NOMO-1 (cell line): Measurements from ENCODE around the gene CASP9.
A peak's percentile ranks its signal among the peaks of the same experiment; 100 is the strongest.
"Not testable (repeated sequence)": the region's sequence is repeated elsewhere in the genome, so short reads cannot be mapped to it uniquely, and the experiment has no call there.

Experiments used
- DNase-seq, 2 experiments: peaks; one replicate each; lab custom pipeline; 2025; ENCODE audit not compliant: unreplicated experiment in 2 of 2; lab: John Stamatoyannopoulos, UW

The CASP9 gene

DNA sequence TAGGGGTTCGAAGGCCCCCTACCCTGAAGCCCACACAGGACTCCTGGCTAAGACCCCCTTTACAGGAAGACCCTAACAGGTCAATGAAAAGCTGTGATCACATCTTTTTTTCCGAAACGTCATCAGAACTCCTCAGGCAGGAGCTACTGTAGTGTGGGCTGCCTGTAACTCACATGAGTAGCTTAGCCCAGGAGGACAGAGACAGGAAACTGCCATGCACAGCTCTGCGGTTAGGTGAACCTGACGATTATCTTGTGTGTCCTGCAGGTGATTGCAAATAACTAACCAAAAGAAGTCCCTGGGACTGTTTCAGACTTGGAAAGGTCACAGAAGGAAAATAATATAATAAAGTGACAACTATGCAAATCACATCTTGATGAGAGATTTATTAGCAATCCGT, 52.3 kb downstream of the CASP9 start:
- DNase-seq: not testable (repeated sequence)

DNA sequence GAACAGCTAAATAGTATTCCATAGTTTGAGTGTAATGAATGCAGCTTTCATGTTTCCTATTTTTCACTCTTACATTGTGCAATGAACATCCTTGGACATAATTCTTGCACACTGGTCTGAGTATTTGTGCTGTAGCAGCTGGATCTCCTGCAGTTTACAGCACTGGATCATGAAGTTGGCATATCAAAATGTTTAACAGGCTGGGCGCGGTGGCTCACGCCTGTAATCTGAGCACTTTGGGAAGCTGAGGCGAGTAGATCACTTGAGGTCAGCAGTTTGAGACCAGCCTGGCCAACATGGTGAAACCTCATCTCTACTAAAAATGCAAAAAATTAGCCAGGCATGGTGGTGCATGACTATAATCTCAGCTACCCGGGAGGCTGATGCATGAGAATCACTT, 52.9 kb downstream of the CASP9 start:
- DNase-seq: not testable (repeated sequence)

DNA sequence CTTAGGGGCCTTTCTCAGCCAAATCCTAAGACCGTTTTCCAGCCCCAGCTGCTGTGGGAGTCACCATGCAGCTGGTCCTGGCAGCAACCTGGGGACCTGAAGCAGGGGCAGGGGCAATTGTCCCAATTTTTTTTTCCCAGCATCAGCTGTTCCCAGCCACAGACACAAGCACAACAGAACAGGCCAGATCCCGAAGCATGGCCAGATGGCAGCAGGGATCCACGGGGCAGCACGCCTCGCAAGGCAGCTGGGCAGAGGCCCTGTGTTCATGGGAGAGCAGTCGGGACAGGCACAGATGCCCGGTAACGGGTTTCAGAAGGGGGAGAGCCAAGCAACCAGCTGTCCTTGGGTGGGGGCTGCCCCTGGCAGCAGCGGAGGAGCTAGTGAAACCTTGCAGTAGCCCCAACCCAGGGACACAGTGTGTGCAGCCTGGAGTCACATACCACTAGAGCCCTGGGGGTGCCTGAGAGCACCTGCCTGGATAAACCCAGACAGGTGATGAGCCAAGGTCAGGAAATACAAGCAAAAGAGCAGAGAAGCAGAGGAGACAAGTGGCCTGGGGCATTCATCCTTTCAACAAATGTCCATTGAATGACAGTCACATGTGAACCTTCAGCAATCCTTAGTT, 54.1 kb downstream of the CASP9 start:
- not testable (repeated sequence) for DNase-seq

DNA sequence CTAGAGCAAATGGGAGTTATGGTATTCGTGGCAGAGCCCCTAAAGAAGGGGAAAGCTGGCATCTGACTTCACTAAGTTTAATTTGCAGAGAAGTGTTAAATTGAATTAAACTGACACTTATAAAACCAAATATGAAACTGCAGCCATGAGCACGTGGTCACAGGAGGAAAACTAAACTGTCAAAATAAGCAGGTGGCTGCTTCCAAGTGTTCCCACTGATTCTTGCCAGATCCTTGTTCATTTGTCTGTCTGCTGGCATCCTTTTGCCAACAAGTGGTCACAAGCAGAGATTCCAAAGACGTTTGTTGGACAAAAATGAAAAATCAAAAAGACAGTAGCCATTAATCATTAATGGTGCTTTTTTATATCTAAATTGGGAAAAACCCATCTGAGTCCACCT, 54.7 kb downstream of the CASP9 start:
- DNase-seq: no peak

DNA sequence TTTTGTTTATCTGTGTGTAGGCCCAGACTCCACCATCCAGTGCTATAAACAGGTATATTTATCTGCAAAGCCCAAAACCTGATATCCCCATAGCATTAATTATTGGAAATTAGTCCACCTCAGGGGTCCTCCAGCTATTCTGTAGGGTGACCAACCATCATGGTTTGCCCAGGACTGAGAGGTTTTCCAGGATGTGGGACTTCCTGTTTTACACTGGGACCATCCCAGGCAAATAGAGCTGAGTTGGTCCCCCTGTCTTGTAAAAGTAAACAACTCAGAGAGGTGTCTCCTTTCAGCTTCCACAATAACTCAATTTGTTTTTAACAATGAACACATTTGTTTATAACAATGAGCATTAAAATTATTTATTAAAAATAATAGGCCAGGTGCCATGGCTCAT, 55.9 kb downstream of the CASP9 start:
- DNase-seq: no peak

DNA sequence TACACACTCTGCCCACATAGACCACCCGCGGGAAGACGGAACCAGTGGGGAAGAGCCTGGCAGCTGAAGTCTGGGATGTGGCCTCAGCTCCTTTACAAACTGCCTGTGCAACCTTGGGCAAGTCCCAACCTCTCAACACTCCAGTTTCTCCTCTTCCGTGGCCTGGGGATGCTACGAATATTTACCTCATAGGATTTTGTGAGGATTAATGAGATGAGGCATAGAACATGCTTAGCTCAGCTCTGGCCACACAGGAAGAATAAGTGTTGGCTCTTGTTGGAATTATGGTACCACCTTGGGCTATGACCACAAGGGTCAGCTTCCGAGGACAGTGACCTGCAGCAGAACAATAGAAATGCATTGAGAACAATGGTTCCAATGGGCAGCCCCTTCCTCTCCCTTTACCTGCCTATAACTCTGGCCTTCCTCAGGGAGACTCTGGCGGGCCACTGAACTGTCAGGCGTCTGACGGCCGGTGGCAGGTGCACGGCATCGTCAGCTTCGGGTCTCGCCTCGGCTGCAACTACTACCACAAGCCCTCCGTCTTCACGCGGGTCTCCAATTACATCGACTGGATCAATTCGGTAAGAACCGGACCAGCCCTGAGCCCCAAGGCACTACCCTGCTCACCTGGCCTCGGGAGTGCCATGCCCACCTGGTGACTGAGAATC, 56.9 kb downstream of the CASP9 start:
- not testable (repeated sequence) for DNase-seq

DNA sequence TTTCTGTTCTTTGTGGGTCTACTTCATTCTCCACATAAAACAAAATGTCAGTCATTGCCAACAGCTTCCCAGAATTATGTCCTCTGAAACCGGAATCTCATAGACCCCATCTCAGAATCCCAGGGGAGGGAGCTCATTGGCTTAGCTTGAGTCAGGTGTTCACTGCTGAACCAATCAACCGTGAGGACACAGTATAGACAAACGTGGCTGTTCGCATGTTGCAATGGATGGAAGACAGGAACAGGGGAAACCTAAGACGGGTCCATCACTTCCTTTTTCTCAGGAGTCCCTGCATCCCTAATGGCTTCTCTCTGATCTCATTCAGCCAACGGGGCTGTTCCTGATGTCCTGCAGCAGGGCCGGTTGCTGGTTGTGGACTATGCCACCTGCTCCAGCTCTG, 58.3 kb downstream of the CASP9 start:
- peak in 1 of 2 experiments; percentile 15 for DNase-seq

DNA sequence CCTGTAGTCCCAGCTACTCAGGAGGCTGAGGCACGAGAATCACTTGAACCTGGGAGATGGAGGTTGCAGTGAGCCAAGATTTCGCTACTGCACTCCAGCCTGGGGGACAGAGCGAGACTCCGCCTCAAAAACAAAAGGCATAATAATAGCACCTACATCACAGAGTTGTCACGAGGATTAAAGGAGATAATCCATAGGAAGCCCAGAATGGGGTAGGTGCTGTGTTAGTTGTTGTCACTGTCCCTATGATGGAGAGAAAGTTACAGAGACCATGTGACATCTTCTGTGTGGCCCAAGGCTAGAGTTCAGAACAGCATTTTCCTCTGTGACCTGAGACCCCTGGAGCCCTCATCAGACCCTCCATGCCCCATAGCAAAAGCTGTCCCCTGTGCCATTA, 60.1 kb downstream of the CASP9 start:
- not testable (repeated sequence) for DNase-seq

DNA sequence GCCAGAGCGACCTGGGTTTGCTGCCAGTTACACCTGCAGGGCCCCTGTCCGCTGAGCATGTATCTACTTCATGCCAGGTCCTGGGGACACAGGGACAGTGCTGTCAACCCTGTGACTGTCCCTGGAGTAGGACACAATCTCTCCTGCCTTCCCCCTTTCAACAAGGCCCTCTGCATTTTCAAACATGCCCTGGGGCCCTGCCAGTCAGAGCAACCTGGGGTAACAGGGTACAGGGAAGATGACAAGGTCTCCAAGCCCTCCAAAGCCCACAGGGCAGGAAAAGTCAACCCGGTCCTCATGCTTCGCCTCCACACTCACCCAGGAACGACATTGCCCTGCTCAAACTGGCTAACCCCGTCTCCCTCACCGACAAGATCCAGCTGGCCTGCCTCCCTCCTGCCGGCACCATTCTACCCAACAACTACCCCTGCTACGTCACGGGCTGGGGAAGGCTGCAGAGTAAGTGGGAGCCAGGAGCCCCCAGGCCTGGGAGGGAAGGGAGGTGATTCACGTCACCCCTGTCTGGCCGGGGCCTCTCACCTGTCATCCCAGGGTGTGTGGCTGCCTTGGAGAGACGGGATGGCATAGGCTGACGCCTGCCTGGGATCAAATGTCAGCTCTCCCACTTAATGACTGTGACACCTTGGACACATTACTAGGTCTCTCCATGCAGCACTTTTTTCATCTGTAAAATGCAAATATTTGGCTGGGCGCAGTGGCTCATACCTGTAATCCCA, 60.8 kb downstream of the CASP9 start:
- DNase-seq: not testable (repeated sequence)

DNA sequence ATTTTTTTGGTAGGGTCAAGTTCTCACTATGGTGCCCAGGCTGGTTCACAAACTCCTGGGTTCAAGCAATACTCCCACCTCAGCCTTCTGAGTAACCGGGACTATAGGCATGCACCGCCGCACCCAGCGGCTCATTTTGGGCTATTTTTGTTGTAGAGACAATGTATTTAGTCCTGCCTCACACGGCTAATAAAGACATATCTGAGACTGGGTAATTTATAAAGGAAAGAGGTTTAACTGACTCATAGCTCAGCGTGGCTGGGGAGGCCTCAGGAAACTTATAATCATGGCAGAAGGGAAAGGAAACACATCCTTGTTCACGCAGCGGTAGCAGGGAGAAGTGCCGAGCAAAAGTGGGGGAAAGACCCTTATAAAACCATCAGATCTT, 63.3 kb downstream of the CASP9 start:
- DNase-seq: no peak

DNA sequence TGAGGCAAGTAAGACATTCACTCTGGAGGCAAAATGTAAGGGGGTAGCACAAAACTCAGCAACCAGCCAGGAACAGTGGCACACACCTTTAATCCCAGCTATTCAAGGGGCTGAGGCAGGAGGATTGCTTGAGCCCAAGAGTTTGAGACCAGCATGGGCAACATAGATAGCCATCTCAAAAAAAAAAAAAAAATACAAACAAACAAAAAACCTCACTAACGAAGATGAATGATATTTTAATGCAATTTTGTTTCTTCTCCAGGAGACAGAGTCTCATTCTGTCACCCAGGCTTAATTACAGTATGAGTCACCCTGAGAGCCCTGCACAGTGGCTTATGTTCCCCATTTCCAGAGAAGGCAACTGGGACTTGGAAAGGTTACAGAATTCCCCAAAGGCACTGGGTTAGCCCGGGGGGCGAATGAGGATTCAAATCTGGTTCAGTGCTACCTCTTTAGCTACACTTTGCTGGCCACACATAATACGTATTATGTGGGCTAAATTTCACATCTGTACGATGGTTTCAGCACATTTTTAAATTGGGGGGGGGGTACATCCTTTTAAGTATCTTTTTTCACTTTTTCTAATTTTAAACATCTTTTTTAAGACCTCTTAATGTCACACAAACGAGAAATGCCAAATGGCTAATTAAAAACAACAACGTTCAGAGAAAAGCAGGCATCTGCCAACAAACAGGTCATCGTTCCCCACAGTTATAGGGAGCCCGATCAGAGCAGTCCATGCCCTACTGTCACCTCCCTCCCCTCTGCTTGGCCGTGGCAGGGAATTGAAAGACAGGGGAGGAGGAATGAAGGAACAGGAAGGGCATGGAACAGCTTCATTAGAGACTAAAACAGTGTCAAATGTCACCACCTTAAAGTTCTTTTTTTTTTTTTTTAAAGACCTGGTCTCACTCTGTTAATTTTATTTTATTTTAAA, 64.0 kb downstream of the CASP9 start:
- DNase-seq: peak in 1 of 2 experiments; percentile 44

DNA sequence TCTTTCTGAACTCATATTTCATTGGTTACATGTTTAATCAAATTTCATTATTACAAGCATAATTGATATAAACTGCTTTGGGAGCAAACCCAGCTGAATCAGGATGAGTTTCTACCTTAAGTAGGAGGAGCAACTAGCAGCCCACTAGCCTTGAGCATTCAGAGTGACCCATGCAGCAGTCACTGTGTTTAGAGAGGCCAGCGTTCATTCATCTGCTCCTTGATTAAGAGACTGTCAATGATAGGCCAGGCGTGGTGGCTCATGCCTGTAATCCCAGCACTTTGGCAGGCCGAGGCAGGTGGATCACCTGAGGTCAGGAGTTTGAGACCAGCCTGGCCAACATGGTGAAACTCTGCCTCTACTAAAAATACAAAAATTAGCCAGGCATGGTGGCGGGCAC, 65.6 kb downstream of the CASP9 start:
- DNase-seq: not testable (repeated sequence)

DNA sequence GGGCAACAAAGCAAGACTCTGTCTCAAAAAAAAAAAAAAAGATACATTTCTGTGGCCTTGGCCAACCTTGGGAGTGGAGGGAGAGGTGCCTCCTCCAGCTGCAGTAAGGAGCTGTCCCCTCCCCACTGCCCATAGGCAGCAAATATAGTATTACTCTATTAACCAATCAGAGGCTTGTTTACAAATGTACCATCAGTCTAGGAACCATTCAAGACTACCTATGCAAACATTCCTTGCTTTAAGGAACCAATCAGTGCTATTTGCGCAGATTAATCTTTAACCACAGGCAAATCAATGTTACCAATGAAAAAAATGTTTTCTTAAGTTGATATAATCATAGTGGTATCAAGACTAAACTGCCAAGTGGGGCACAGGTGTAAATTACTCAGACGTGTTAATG, 66.4 kb downstream of the CASP9 start:
- DNase-seq: no peak

DNA sequence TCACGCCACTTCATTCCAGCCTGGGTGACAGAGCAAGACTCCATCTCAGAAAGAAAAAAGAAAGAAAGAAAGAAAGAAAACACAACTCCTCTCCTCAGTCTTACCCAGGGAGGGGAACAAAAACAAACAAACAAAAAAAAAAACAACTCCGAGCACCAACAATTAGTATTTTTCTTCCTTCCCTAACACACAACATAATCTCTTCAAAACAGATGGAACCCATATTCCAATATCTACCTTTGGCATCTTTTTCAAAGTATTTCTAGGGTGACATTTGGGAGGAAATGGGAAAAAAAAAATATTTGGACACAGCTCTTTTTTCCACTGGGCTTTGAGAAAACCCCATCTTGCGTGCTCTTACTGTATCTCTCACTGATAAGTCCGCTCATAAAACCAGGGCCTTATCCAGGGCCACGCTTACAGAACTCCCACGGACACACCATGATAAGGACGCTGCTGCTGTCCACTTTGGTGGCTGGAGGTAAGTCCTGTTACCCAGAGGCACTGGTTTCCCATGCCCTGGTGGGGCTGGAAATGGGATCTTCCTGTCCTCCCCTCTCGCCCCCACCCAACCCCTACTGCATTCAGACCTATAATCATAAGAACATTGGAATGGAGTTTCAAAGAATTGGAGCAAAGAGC, 67.6 kb downstream of the CASP9 start, which contains the start of gene CELA2A:
TSS of gene CELA2A (plus strand) at position 420 of the 642 bp plus-strand sequence. CDS start at position 442, 22 bp downstream.
- DNase-seq: no peak

DNA sequence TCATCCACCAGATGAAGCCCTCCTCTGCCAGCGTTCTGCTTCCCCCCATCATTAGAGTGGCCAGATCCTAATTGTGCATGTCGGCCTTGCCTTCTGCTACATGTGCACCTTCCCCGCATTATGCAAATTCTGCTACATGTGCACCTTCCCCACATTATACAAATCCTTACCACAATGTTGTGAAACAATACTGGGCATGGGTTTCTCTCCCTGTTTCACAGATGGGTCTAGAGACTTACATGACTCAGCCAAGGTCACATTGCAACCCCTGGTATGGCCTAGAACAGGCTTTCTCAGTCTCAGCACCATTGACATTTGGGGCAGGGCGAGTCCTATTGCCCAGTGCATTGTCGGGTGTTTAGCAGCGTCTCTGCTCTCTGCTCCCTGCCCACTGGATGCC, 68.5 kb downstream of the CASP9 start:
- peak; percentile 60 to 68 for DNase-seq

DNA sequence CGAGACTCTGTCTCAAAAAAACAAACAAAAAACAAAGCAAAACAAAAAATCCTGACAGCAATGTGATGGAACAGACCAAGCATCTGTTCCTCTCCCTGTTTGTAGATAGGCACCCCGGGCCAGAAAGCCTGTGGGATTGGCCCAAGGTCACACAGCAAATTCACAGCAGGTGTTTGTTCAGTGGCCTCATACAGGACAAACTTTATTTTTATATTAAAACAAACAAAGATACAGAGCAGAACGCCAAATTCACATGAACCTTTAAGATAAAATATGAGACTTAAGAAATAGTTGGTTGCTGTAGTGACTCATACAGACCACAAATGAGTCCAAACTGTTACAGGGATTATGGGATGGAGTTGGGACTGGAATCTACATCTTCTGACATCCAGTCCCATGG, 69.8 kb downstream of the CASP9 start:
- no peak for DNase-seq

DNA sequence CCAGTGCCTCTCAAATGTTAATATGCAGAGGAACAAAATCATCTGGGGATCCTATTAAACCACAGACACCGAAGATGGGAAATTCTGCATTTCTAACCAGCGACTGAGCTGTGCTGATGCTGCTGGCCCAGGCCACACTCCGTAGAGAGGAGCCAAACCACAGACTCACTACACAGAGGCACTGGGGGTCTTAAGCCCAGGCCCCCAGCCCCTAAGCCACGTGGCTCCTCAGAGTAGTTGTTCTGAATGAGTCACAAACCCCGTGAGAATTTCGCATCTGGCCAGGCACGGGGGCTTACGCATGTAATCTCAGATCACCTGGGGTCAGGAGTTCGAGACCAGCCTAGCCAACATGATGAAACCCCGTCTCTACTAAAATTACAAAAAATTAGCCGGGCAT, 70.3 kb downstream of the CASP9 start:
- no peak for DNase-seq

DNA sequence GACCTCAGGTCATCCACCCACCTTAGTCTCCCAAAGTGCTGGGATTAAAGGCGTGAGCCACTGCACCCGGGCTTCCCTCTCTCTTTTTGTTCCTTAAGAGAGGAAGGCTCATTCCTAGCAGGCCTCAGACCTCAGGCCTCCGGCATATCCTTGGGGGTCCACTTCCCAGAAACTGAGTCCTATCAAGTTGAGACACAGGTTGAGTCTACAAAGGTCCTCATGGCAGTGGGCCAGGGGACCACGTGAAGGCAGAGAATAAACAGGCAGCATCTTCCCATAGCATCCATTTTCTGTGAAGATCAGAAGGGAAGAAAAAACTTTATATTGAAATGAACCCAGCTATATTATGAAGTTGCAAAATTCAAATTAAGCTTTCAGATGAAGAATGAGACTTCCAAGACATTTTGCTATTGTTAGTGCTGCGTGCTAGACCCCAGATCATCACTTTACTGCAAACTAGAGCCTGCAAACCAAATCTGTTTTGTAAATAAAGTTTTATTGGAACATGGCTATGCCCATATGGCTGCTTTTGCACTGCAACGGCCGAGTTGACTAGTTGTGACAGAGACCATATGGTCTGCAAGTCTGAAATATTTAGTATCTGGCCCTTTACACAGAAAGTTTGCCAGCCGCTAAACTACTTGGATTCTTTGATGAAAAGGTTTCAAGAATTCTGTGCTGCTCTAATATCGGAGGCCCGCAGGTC, 71.0 kb downstream of the CASP9 start:
- no peak for DNase-seq

DNA sequence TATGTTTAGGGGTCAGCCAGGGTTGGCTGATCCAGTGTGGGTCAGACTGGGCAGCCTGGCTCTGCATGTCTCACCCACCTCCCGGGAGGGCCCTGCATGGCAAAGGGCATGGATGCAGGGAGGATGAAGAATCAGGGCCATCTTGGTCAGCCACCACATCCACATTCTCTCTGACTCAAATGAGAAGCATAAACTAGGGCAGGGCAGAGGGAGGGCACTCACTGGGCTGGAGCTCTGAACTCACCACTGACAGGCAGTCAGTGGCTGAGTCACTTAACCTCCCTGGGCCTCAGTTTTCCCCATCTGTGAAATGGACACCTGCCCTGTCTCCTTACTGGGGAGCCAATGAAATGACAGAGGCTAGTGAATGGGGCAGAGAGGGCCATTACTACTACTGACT, 71.8 kb downstream of the CASP9 start:
- no peak for DNase-seq
